Esophagus squamous epithelium (tissue), 4 donors: ENCODE results near the gene ENTR1.

ENCODE experiments used
- POLR2A ChIP-seq, 4 donors: fragments of 450-650 bp; IDR thresholded peaks; one replicate each; pipeline ENCODE4 v1.6.1; 2017; ENCODE audit warnings: antibody characterized with exemption in 4 of 4, mild to moderate bottlenecking in 4 of 4, moderate library complexity in 3 of 4
- TF ChIP-seq, protein P1 (sequence below), 6 experiments: fragments of 450-650 bp in 4 of 6; fragments of 200-600 bp in 2 of 6; sonication (generic) in 2 of 6; IDR thresholded peaks; one replicate each; pipeline ENCODE4 v1.5.1; 2016 to 2019; ENCODE audit warnings: antibody characterized with exemption in 6 of 6, mild to moderate bottlenecking in 4 of 6, moderate library complexity in 4 of 6

DNA sequence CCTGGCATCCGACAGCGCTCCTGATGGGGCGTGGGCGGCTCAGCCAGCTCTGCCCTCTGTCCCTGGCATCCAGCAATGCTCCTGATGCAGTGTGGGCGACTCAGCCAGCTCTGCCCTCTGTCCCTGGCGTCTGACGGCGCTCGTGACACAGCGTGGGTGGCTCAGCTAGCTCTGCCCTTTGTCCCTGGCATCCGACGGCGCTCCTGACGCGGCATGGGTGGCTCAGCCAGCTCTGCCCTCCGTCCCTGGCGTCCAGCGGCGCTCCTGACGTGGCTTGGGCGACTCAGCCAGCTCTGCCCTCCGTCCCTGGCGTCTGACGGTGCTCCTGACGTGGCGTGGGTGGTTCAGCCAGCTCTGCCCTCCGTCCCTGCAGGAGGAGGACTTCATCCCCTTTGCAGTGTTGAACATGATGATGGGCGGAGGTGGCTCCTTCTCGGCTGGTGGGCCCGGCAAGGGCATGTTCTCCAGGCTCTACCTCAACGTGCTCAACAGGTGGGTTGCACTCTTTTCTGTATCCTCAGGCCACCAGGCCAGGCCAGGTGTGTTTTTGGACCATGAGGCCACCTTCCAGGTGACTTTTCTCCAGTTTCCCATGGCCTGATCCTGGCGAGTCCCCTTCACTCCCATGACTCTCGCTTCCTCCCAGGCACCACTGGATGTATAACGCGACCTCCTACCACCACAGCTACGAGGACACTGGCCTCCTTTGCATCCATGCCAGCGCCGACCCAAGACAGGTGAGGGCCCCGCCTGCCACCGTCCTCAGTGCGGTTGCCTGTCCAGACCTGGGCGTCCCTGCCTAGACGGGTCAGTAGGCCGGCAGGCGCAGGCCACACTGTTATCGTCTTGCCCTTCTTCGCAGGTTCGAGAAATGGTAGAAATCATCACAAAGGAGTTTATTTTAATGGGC, 8.0 kb upstream of the ENTR1 start:
- TF ChIP-seq, protein P1, sequence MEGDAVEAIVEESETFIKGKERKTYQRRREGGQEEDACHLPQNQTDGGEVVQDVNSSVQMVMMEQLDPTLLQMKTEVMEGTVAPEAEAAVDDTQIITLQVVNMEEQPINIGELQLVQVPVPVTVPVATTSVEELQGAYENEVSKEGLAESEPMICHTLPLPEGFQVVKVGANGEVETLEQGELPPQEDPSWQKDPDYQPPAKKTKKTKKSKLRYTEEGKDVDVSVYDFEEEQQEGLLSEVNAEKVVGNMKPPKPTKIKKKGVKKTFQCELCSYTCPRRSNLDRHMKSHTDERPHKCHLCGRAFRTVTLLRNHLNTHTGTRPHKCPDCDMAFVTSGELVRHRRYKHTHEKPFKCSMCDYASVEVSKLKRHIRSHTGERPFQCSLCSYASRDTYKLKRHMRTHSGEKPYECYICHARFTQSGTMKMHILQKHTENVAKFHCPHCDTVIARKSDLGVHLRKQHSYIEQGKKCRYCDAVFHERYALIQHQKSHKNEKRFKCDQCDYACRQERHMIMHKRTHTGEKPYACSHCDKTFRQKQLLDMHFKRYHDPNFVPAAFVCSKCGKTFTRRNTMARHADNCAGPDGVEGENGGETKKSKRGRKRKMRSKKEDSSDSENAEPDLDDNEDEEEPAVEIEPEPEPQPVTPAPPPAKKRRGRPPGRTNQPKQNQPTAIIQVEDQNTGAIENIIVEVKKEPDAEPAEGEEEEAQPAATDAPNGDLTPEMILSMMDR (IDR thresholded peaks at IDR 0.05), result no peak
- no peak for TF ChIP-seq POLR2A (IDR thresholded peaks at IDR 0.05)
